CD14-positive monocyte (primary cell): ENCODE results near the gene TNIK. TPM values are rescaled to one million over a fixed set of nuclear protein-coding genes. Genes with fewer than 3 reads are reported as not detected.

Experiments
- DNase-seq, 3 donors: peaks; one replicate each; pipeline ENCODE4 v3.0.0-alpha.2; 2011 to 2022
- H2AFZ ChIP-seq: 2 replicates; pipeline ENCODE4 v1.6.0; 2012; ENCODE audit warnings: mild to moderate bottlenecking, low read depth, low read length, inconsistent platforms; ENCODE audit not compliant: insufficient read depth, poor library complexity, severe bottlenecking
- H3K27ac ChIP-seq, 2 donors: 1 replicate in 1 of 2; 2 replicates in 1 of 2; pipeline ENCODE4 v1.5.1; 2012 to 2013; ENCODE audit warnings: low read length in 2 of 2, control low read depth in 1 of 2, inconsistent platforms in 1 of 2, low read depth in 1 of 2, mild to moderate bottlenecking in 1 of 2
- H3K27me3 ChIP-seq, 2 donors: one replicate each; pipeline versions ENCODE4 v1.6.0 to v1.6.1; 2011 to 2013; ENCODE audit warnings: low read length in 2 of 2; ENCODE audit not compliant: control insufficient read depth in 2 of 2, insufficient read depth in 2 of 2
- H3K36me3 ChIP-seq, 2 donors: replicated peaks in 1 of 2; 1 replicate in 1 of 2; 2 replicates in 1 of 2; pipeline versions ENCODE4 v1.5.1 to v1.6.1; 2012 to 2013; ENCODE audit warnings: low read length in 2 of 2, control low read depth in 1 of 2, inconsistent platforms in 1 of 2, mild to moderate bottlenecking in 1 of 2; ENCODE audit not compliant: insufficient read depth in 2 of 2, control insufficient read depth in 1 of 2
- H3K4me1 ChIP-seq, 2 donors: 1 replicate in 1 of 2; 2 replicates in 1 of 2; pipeline versions ENCODE4 v1.5.1 to v1.6.1; 2012 to 2013; ENCODE audit warnings: low read length in 2 of 2, control low read depth in 1 of 2, inconsistent platforms in 1 of 2, mild to moderate bottlenecking in 1 of 2, moderate library complexity in 1 of 2; ENCODE audit not compliant: insufficient read depth in 2 of 2, control insufficient read depth in 1 of 2
- H3K4me2 ChIP-seq: replicated peaks from 2 replicates; pipeline ENCODE3; 2012; ENCODE audit warnings: low read length, moderate library complexity, mild to moderate bottlenecking; ENCODE audit not compliant: poor library complexity, severe bottlenecking; ENCODE audit errors: extremely low read depth
- H3K4me3 ChIP-seq, 3 experiments: fragments of 200-600 bp in 1 of 3; sonication (generic) in 1 of 3; replicated peaks in 1 of 3; 1 replicate in 2 of 3; 2 replicates in 1 of 3; pipeline ENCODE4 v1.5.1; 2011 to 2013; ENCODE audit warnings: low read length in 3 of 3, mild to moderate bottlenecking in 3 of 3, control low read depth in 2 of 3, low read depth in 2 of 3, inconsistent platforms in 1 of 3, moderate library complexity in 1 of 3
- H3K79me2 ChIP-seq: 2 replicates; pipeline ENCODE4 v1.6.0; 2012; ENCODE audit warnings: mild to moderate bottlenecking, control low read depth, inconsistent platforms, low read length, moderate library complexity; ENCODE audit not compliant: insufficient read depth
- H3K9ac ChIP-seq: 2 replicates; pipeline ENCODE4 v1.6.0; 2017; ENCODE audit warnings: low read length, mild to moderate bottlenecking; ENCODE audit not compliant: insufficient read depth, poor library complexity, severe bottlenecking
- H3K9me3 ChIP-seq, 2 donors: replicated peaks in 1 of 2; 1 replicate in 1 of 2; 2 replicates in 1 of 2; pipeline versions ENCODE4 v1.5.1 to v1.6.1; 2012 to 2013; ENCODE audit warnings: low read length in 2 of 2, control low read depth in 1 of 2; ENCODE audit not compliant: control insufficient read depth in 1 of 2, insufficient read depth in 1 of 2
- H4K20me1 ChIP-seq: 2 replicates; pipeline ENCODE4 v1.6.0; 2012; ENCODE audit warnings: mild to moderate bottlenecking, low read length, control low read depth, moderate library complexity; ENCODE audit not compliant: insufficient read depth
- H3K27ac Mint-ChIP-seq, 7 donors: one replicate each; pipeline ENCODE4 v1.8.0; 2020; ENCODE audit warnings: mild to moderate bottlenecking in 7 of 7, mixed read lengths in 7 of 7, moderate library complexity in 6 of 7, inconsistent platforms in 2 of 7
- H3K27me3 Mint-ChIP-seq, 3 donors: one replicate each; pipeline ENCODE4 v1.8.0; 2021 to 2022; ENCODE audit warnings: low read depth in 3 of 3, mild to moderate bottlenecking in 3 of 3, mixed read lengths in 3 of 3, moderate library complexity in 3 of 3, inconsistent platforms in 1 of 3
- H3K36me3 Mint-ChIP-seq, 2 donors: one replicate each; pipeline ENCODE4 v1.8.0; 2020; ENCODE audit warnings: mixed read lengths in 2 of 2, inconsistent platforms in 1 of 2, mild to moderate bottlenecking in 1 of 2
- H3K4me1 Mint-ChIP-seq: one replicate; pipeline ENCODE4 v1.8.0; 2020; ENCODE audit warnings: mild to moderate bottlenecking, mixed read lengths
- H3K4me3 Mint-ChIP-seq, 2 donors: one replicate each; pipeline ENCODE4 v1.8.0; 2020; ENCODE audit warnings: mild to moderate bottlenecking in 2 of 2, mixed read lengths in 2 of 2, moderate library complexity in 1 of 2
- H3K9me3 Mint-ChIP-seq, 7 donors: one replicate each; pipeline ENCODE4 v1.8.0; 2020 to 2022; ENCODE audit warnings: mixed read lengths in 7 of 7, mild to moderate bottlenecking in 6 of 7, moderate library complexity in 6 of 7, inconsistent platforms in 2 of 7
- CTCF ChIP-seq: fragments of 200-600 bp; IDR thresholded peaks from one replicate; pipeline ENCODE4 v1.8.0; 2022; ENCODE audit warnings: antibody characterized with exemption, mild to moderate bottlenecking
- WGBS: methylation state at CpG from one replicate; pipeline ENCODE4 v1.1.5; 2013; ENCODE audit warnings: missing lambda C conversion rate; ENCODE audit not compliant: insufficient coverage; 5-methylcytosine and 5-hydroxymethylcytosine counted together
- intact Hi-C, 2 donors: fragments of 100-400 bp; cut with micrococcal nuclease; formaldehyde crosslinking; loops; one replicate each; pipeline versions ENCODE4 v1.15.0 to v1.15.1; 2023
- polyA plus RNA-seq, 3 donors: library from polyadenylated mRNA; depleted of rRNA in 1 of 3; unstranded in 2 of 3; stranded (reverse) in 1 of 3; fragments of 300-500 nt in 2 of 3; fragments of >200 nt in 1 of 3; fragmentation: Illumina TruSeq in 2 of 3; gene quantifications; 1 replicate in 2 of 3; 2 replicates in 1 of 3; pipeline ENCODE4 v1.2.3, GENCODE V29; 2012 to 2021

The TNIK gene
- polyA plus RNA-seq, 3 donors, result 0.36 to 1.8 (median 0.75) TPM

- Mint-ChIP-seq H3K4me3 (no peak overlapping the region), H3K4me1 (no peaks in the 10 kb centered on the region), H3K27ac (no peak overlapping the region), H3K9me3 (no peaks in the 10 kb centered on the region), H3K27me3 (peaks cover 0 to 3% (median 0%) of the 10 kb centered on the region in 3 donors), H3K36me3 (no peaks in the 10 kb centered on the region)
- Histone ChIP-seq H2AFZ (no peak overlapping the region), H3K79me2 (no peaks in the 10 kb centered on the region), H3K9me3 (no peaks in the 10 kb centered on the region), H3K27ac (no peak overlapping the region), H3K4me3 (no peak overlapping the region), H3K27me3 (no peaks in the 10 kb centered on the region), H3K9ac (no peak overlapping the region), H4K20me1 (no peaks in the 10 kb centered on the region), H3K4me1 (no peaks in the 10 kb centered on the region), H3K36me3 (no peaks in the 10 kb centered on the region), H3K4me2 (no peak overlapping the region)
- no peak for DNase-seq
- TF ChIP-seq CTCF, result no peak
- intact Hi-C loops, result no loop called here
Observed at GRCh38 chr3:171072432-171072831, 387.8 kb downstream of the TNIK start.

- intact Hi-C loops, result no loop called here
- 100% methylated on average over 1 of the region's 3 CpGs for WGBS
- no peak overlapping the region for H3K4me3 ChIP-seq
- no peak for TF ChIP-seq CTCF
- no peak overlapping the region for H3K4me2 ChIP-seq
- no peak overlapping the region for H3K4me3 Mint-ChIP-seq
- H3K27me3 ChIP-seq, result no peaks in the 10 kb centered on the region
- H3K27ac Mint-ChIP-seq, result no peak overlapping the region
- H3K4me1 ChIP-seq, result no peaks in the 10 kb centered on the region
- no peaks in the 10 kb centered on the region for H3K36me3 Mint-ChIP-seq
- peaks cover 0 to 3% (median 0%) of the 10 kb centered on the region in 3 donors for H3K27me3 Mint-ChIP-seq
- H3K9me3 Mint-ChIP-seq, result peaks cover 0 to under 1% (median 0%) of the 10 kb centered on the region in 7 donors
- H2AFZ ChIP-seq, result no peak overlapping the region
- no peak overlapping the region for H3K9ac ChIP-seq
- no peaks in the 10 kb centered on the region for H3K79me2 ChIP-seq
- DNase-seq, result no peak
- H4K20me1 ChIP-seq, result no peaks in the 10 kb centered on the region
- no peaks in the 10 kb centered on the region for H3K36me3 ChIP-seq
- no peak overlapping the region for H3K27ac ChIP-seq
- H3K4me1 Mint-ChIP-seq, result no peaks in the 10 kb centered on the region
- H3K9me3 ChIP-seq, result no peaks in the 10 kb centered on the region
Observed at GRCh38 chr3:171068658-171069057, 391.5 kb downstream of the TNIK start.
